ACHN (cell line): ENCODE data around the gene TIAM1.

ENCODE experiments used
- DNase-seq: peaks from one replicate; pipeline ENCODE4 v3.0.0-alpha.2; 2015
- in situ Hi-C: cut with HindIII; loops from 2 replicates; pipeline ENCODE4 v1.10.0; 2017; ENCODE audit warnings: low sequenced_read_pairs, low pct_ligation_motif_present, low pct_unique_long_range_greater_than_20kb

TIAM1 gene

DNA sequence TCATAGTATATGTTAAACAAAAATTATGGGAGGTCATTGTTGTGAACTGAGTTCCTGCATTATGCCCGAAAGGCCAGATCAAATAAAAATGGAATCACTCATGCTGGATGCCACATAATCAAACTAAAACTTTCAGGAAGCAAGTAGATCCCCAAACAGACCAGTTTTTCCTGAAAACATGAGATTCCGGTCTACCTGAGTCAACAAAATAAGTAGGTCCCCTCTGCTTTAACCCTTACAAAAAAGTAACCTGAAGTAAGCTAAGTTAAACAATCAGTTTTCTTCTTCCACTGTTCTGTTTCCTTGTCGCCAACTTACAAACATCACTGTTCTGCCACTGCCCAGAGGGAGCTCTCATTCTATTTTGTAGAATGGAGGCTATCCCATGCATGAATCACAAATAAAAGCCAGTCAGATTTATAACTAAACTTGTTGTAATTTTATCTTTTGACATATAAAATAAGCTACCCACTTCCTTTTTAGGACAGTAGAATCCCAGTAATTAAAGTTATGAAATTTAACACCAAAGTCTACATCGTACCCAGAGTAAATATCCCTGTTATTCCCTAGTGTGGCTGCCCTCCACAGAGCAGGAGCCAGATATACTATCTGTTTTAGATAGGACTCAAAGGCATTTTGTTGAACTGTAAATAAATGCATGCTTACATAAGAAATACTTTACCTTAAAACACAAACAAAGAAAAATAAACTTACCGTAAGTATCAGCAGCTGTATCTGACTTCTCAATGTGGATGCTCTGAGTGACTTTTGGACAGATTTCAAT lies 149.4 kb downstream of the TIAM1 start:
- no peak for DNase-seq
- in situ Hi-C loops = no loop called here

DNA sequence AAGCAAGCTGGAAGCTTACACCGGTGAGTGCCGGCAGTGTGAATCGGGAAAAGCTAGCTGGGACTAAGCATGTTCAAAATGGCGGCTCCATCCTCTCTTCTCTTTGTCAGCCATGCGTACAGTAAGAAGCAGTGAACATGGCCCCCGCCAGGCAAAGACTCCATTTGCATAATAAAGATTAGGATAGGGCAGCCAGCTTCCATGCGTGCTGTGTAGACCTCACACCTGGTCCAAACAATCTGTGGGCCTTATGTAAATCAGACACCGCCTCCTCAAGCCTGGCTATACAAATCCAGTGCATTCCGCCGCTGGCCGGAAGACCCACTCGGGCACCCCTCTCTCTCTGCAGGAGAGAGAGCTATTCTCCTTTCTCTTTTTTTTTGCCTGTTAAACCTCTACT lies 150.3 kb downstream of the TIAM1 start:
- in situ Hi-C loops = no loop called here
- no peak for DNase-seq

DNA sequence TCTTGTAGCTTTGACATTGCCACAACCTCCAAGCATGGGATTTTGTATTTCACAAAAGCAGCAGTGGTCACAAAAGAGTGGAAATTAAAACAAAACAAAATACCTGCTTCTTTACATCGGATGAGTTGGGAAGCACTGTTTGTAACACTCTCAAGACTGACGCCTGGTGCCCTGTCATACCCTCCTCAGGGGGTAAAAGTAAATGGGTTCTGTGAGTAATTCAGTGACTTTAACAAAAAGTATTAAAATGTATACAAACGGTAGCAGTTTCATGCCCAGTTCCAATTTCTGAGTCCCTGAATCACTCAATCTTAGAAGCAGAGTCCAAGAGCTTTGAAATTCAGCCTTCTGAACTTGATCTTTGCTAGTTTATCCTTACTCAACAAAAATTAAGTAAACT lies 152.5 kb downstream of the TIAM1 start:
- no peak for DNase-seq
- in situ Hi-C loops = no loop called here

DNA sequence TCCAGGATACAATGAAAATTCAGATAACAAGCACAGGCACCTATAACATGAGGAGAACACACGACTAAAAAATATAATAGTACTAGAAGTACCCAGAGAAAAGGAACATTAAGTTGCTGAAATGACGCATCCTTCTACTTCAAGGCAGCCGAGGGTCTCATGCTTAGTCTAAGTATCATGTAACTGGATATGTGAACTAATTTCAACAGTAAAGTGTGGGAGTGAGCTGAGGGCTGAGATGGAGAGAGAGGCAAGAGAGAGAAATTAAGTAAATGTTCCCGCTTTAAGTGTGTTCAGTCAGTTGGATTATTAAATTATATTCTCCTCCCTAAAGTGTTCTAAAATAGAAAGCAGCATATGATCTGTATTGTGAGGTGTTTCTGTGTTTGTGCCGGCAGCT lies 153.5 kb downstream of the TIAM1 start:
- in situ Hi-C loops = no loop called here
- DNase-seq = no peak

DNA sequence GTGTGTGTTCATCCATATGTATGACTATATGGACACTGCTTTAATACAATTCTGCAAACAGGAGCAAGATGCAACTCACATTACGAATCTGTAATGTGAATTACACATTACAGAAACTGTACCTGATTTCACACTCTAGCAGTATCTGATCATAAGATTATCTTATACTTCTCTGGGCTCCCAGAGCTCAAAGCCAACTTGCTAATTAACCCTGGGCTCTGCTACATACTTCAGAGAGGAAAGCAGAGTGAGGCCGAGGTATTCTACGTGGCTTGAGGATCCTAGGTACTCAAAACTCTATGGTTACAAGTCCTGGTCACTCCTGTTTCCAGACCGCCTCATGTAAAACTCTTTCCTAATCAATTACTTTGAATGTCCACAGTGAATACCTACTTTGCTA lies 156.6 kb downstream of the TIAM1 start:
- in situ Hi-C loops = no loop called here

DNA sequence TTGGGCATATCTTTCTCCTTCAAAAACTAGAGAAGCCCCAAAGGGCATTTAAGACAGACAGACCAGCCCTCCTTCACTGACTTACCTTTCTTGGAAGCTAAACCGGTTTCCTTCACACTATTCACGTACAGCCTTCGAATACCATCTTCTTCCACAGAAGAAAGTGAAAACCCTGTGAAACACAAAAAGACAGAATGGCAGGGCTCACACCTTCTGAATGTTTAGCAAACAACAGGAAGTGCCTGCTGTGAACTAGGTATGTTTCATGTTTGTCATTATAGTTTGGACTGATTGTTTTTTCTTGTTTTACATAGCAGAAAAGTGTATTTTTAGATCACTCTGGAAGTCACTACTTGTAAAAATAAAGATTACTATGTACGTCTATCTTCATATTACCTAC lies 157.1 kb downstream of the TIAM1 start:
- in situ Hi-C loops = no loop called here
- DNase-seq = no peak

More for the DNA sequence above, 156.6 kb downstream of the TIAM1 start:
- no peak for DNase-seq

DNA sequence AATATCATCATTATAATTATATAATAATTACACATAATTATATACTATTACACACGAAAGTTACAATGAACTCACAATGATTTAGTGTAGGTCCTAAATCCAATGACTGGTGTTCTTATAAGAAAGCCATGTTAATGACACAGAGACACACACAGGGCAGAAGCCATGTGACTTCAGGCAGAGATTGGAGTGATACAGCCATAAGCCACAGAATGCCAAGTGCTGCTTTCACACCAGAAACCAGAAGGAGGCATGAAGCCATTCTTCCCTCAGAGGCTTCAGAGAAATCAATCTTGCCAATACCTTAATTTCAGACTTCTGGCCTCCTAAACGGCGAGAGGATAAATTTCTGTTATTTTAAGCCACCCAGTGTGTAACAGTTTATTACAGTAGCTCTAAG lies 158.4 kb downstream of the TIAM1 start:
- DNase-seq = no peak

DNA sequence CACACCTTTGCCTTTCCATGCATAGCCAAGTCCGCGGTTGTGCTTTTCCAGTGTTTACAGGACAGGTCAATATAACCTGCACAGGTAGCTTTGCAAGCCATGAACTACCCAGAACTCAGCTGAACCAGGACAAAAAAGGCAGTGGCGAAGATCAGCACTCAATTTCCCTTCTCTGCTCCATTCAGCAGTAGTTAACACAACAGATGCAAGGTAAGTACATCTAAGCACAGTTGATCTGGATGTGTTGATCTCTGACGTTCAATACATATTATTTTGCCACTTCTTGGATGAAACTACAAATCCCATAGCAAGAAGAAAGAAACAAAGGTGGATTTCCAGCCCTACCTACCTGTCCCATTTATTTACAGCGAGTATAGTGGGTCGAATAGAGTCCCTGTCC lies 159.2 kb downstream of the TIAM1 start:
- in situ Hi-C loops = no loop called here
- no peak for DNase-seq

More for the DNA sequence above, 158.4 kb downstream of the TIAM1 start:
- in situ Hi-C loops = no loop called here

DNA sequence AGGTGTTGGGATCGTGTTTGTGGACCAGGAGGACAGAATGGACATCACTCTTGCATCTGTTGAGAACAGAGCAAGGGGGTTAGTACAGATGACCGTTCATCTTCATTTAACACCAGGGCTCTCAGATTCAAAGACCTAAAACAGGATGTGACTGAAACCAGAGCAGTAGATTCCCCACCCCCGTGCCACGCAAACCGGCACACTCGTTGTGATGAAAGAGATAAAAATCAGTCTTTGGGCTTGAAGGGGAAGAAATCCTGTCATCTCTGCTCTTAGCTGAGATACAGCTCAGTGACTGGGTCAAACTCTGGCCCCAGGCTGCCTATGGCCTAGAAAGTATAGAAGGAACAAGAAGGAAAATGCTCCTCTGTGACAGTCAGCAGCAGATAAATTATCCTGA lies 159.6 kb downstream of the TIAM1 start:
- in situ Hi-C loops = no loop called here
- no peak for DNase-seq

DNA sequence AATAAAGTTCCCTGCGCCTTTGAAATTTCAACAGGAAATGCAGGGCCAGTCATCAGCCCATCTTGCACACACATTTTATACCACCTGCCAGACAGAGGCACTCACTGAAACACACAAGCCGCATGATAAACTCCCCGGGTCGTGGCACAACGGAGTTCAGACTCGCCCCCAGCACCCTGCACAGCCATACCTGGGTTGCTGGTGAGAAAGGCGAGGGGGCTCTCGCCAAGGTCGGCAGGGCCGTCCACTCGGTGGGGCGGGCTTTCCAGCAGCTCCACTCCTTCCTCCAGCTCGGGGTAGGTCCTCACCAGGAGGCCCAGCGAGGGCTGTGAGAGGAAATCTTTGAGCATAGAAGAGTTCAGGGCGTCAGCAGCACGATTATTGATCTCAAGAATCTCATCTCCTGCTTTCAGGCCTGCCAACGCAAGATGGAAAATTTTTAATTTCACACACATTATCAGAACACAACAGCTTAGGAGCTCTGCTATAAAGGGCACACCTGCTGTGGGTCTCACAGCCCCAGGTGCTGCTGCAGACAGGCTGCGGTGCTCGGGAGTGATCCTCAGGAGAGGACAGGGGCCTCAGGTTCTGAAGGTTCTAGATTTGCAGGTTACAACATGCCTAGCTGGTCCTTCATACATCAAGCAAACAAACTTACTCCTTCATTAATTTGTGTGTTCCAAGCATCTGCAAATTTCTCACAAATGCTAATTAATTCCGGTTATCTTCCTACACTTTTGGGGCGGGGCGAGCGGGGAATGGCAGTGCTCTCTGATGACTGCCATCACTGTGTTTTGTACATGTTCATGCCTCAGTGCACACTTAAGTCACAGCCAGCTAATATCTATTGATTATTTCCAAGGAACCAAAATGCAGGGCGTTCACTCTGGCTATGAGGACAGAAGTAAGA lies 161.6 kb downstream of the TIAM1 start:
- DNase-seq = no peak
- in situ Hi-C loops = no loop called here

DNA sequence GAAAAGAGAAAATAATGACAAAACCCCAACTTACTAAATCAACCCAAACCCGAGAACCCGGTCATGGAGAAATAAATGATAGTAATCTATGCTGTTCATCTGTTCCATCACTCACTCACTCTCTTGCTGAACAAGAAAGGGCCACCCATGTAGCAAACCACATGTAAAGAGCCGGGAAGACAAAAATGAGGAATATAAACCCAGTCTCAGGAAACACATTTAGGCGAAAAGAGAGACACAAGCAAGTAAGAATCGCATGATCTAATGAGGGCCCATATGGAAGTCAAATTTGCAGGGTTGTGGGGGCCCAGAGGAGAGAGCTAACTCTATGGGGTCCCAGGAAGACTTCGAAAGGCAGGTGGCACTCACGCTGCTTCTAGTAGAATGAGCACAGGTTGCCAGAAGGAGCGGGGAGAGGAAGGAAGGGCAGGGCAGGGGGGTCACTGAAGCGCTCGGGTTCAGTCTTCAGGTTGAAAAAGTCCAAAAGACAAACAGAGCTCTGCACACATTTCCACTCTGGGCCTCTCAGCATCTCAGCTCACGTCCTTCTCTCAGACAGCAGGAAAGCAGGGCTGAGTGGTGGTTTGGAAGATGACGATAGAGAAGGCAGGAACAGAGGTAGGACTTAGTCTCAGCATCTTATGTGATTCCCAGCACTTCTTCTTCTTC lies 162.8 kb downstream of the TIAM1 start:
- in situ Hi-C loops = no loop called here
- no peak for DNase-seq

DNA sequence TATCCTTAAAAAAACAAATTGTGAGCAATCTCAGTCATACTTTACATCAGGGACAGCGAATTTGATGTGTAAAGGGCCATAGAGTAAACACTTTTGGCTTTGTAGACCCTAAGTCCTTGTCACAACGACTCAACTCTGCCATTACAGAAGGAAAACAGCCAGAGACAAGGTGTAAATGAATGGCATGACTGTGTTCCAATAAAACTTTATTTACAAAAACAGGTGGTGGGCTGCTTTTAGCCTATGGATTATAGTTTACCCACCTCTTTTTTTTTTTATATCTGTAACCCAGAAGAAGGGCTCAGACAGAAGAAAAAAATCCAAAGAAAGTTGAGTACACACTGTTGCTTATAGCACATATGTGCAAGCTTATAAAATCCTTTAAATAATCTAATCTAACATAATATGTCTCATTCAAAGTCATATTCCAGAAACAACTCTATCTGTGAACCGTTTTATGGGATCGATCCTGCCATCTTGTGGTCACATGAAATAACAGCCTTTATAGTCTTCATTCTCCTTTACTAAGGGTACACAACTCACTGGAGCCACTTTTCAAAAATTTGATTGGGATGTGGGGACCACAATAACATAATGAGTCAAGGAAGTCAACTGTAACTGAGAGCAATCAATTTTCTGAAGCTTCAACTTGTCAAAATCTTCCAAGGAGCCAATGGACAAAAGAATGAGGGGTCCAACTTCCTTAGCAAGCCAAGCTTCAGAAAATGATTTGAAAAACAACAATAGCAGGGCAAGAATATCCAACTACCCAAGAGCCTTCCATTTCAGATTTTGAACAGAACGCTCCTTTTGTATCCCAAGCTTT lies 163.6 kb downstream of the TIAM1 start:
- in situ Hi-C loops = no loop called here

DNA sequence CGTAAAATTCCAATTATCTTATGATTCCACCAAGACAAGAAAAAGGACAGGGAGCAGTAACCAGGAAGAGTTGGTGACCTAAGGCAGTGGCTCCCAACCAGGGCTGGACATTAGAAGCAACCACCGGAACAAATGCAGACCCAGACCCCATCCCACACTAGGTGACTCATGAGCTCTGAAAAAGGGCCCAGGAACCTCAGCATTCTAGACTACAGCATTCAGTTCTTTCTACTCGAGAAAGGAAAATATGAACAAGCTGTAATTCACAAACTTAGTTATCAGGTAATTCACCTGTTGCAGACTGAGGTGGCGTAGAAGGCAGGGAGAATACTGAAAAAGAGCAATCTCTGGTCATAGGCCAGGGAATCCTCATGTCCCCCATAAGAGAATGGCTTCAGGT lies 167.3 kb downstream of the TIAM1 start:
- in situ Hi-C loops = no loop called here
- no peak for DNase-seq

More for the DNA sequence above, 163.6 kb downstream of the TIAM1 start:
- peak; percentile 47 for DNase-seq

DNA sequence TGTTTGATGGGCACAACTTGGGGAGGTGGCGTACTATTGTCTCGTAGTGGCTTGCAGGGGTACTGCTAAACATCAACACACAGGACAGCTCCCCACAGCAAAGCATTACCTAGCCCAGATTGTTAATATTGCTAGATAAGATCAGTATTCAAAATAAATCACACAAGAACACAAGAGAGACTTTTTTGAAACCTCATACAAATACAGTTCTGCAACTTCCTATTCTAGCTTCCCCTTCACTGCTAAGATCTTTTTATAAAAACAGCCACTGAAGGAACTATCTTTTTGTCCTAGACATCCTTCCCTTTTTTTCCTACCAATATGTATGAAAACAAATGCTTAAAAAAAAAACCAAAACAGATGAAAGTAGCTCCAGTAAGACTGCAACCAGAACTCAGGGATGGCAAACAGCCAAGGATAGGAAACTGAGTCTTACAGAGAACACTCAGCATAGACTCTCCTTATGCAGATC lies 167.9 kb downstream of the TIAM1 start:
- in situ Hi-C loops = no loop called here
- DNase-seq = no peak

DNA sequence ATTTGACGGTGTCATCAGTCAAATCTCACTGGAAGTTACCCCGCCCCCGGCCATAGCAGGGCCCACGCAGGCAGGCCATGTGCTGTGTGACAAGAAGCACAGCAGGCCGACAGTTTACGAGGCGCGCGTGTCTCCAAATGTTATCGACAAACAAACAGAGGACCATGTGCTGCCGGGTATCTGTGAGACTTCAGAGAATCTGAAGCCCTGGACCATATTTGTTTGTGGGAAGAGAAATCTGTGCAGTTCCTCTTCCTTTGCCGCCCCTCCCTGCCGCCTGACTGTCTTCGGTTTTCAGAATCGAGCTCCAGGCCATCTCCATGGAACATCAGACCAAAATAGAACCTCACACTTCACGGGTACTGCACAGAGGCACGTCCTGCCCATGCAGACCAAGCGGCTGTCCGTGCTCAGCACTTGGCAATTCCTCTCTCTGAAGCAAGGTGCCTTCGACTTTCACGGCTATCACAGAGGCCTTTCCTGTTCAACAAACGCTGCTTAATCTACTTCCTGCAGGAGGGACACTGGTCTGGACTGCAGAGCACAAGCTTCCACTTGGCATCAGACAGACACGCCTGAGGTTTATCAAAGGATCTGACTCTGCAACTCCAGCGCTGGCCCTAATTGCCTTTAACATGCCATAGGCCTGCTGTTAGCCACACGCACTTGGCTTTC lies 170.0 kb downstream of the TIAM1 start:
- in situ Hi-C loops = no loop called here
- DNase-seq = no peak

DNA sequence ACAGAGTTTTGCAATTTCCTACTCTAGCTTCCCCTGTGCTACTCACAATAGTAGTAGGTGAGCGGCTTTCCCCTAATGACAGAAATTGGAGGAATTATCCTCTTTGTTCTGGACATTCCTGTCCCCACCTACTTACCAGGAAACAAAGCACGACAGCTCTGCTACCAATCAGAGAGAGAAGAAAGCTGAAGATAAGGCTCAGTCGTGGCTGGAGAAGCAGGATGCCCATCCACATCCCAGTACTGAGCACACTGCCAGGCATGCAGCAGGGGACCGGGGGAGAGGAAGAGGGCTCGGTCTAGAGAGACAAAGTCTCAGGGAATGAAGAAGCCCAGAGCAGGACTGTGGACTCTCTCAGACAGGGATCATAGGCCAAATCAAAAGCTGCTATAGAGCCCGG lies 171.7 kb downstream of the TIAM1 start:
- in situ Hi-C loops = no loop called here
- no peak for DNase-seq

DNA sequence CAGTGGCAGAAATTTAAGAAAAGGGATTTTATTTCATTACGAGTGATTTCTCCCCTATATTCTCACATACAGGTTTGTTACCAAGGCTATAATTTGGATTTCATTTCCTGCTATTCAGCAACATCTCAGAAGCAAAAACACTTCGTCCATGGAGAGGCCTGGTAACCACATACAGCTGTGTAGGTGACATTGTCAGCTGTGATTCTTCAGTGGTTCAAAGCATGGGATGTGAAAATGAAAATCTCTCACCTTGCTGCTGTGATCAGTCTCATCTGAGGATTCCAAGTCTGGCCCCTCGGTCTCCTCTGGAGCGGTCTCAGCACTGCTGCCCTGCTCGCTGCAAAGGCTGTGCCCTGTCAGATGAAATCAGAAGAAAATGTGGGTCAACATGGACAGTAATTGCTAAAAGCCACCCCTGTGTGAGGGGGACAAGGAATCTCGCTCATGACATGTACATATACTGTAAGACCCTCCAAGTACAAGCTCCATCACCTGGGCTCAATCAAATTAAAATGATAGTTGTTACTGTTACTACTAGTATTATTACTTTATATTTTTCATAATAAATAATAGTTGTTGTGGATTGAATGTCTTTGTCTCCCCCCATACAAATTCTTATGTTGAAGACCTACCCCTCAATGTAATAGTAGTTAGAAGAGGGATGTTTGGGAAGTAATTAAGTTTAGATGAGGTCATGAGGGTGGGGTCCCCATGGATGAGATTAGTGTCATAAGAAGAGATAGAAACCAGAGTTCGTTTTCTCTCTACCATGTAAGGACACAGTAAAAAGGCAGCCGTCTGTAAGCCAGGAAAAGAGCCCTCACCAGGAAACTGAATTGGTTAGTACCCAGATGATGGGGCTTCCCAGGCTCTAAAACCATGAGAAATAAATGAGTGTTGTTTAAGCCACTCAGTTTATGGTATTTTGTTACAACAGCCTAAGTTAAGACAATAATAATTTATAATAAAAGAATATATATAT lies 179.1 kb downstream of the TIAM1 start:
- in situ Hi-C loops = no loop called here
- no peak for DNase-seq
